C4-2B (cell line): ENCODE measurements around the gene R3HDM2.

Experiments used
- H3K27ac ChIP-seq: fragments of 450-650 bp; 2 replicates; pipeline ENCODE4 v1.5.1; 2017
- CTCF ChIP-seq: fragments of 450-650 bp; conservative IDR thresholded peaks from 2 replicates; pipeline ENCODE4 v1.5.1; 2017; ENCODE audit warnings: mild to moderate bottlenecking
- ZFX ChIP-seq: fragments of 450-650 bp; IDR thresholded peaks from 2 replicates; pipeline ENCODE4 v1.6.1; 2017

Gene R3HDM2

DNA sequence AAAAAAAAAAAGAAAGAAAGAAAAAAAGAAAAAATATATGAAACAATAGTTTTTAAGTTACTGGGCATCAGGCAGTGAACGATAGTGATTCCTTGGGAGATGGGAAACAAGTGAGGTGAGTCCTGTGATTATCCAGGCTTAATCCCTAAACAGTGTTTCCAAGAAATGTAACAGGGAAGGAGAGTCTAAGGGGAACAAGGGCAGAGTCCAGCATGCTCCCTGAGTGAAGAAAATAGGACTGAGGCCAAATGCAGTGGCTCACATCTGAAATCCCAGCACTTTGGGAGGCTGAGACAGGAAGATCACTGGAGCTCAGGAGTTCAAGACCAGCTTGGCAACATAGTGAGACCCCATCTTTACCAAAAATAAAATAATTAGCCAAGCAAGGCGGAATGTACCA, 40.7 kb downstream of the R3HDM2 start:
- peak overlapping the region; percentile 16; the same call in 1 of the 2 replicates for H3K27ac ChIP-seq
- TF ChIP-seq CTCF (no peak), ZFX (no peak)

GRCh38 chr12:57389033-57389432, 41.8 kb downstream of the R3HDM2 start:
- no peak overlapping the region for H3K27ac ChIP-seq
- TF ChIP-seq CTCF (no peak), ZFX (no peak)

DNA sequence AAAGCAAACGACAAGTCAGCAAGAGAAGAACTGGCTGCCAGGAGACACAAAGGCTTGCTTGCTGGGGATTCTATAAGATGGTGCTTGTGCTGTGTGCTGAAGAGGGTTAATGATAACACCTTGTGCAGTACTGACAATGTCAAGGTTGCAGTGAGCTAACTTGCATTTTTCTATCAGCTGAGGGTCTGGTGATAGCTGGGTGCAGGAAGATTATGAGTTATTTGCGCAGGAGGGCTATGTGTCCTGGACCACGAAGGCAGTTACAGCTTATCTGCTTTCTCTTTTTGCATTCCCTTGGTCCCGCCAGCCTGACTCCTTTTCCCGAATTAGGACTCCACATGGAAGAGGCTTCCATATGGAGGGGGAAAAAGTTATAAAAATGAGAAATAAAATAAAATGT, 42.4 kb downstream of the R3HDM2 start:
- no peak for TF ChIP-seq CTCF
- no peak for TF ChIP-seq ZFX

GRCh38 chr12:57386187-57386720, 44.6 kb downstream of the R3HDM2 start:
- TF ChIP-seq CTCF, result no peak
- no peak for TF ChIP-seq ZFX
- H3K27ac ChIP-seq, result no peak overlapping the region

More for the DNA sequence above, 42.4 kb downstream of the R3HDM2 start:
- H3K27ac ChIP-seq, result peak overlapping the region; percentile 13; the same call in 1 of the 2 replicates

DNA sequence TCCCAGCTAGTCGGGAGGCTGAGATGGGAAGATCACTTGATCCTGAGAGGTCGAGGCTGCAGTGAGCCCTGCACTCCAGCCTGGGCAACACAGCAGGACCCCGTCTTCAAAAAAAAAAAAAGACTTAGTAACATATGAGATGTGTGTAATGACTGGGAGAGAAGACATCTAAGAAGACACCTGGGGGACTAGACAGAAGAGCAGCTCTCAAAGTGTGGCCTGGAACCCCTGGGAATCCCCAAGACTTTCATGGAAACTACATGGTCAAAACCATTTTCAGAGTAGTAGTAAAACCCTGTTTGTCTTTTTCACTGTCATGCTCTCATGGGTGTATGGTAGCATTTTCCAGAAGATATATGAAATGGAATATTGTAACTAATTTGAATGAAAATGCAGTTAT, 45.3 kb downstream of the R3HDM2 start:
- TF ChIP-seq ZFX, result no peak
- TF ChIP-seq CTCF, result no peak
- H3K27ac ChIP-seq, result no peak overlapping the region

- no peak overlapping the region for H3K27ac ChIP-seq
Observed at GRCh38 chr12:57384478-57384877, 46.4 kb downstream of the R3HDM2 start.

DNA sequence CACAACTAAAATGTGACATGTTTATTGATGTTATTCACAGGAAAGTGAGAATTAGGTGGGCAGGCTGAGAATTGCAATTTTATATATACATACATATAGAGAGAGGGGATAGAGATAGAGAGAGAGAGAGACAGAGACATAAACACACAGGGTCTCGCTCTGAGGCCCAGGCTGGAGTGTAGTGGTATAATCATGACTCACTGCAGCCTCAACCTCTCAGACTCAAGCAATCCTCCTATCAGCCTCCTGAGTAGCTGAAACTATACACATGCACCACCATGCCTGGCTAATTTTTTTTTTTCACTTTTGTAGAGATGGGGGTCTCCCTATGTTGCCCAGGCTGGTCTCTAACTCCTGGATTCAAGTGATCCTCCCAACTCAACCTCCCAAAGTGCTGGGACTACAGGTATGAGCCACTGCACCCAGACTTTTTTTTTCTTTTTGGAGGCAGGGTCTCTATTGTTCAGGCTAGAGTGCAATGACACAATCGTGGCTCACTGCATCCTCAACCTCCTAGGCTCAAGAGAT, 49.1 kb downstream of the R3HDM2 start:
- no peak overlapping the region for H3K27ac ChIP-seq
- TF ChIP-seq CTCF, result no peak
- TF ChIP-seq ZFX, result no peak

More at GRCh38 chr12:57384478-57384877, 46.4 kb downstream of the R3HDM2 start:
- TF ChIP-seq ZFX (no peak), CTCF (no peak)
